T-cell (primary cell): ENCODE data around the gene RFXANK. TPM values are rescaled to one million over a fixed set of nuclear protein-coding genes. Genes with fewer than 3 reads are reported as not detected.
"Not testable (repeated sequence)": the region's sequence is repeated elsewhere in the genome, so short reads cannot be mapped to it uniquely, and the experiment has no call there.

Experiments used
- ATAC-seq, 4 experiments: fragments of 200-7000 bp in 3 of 4; fragments of 150-1000 bp in 1 of 4; cut with Tn5 transposase; replicated peaks in 1 of 4; 1 replicate in 3 of 4; 2 replicates in 1 of 4; pipeline ENCODE4 v1.10.0; 2021; ENCODE audit warnings: moderate library complexity in 3 of 4, mild to moderate bottlenecking in 2 of 4, moderate number of reproducible peaks in 1 of 4
- CTCF ChIA-PET, 2 donors: fragments of 300-600 bp; sonication (Branson Sonifier 250); formaldehyde crosslinking; loops; one replicate each; lab custom pipeline; 2022; ENCODE audit warnings: antibody characterized with exemption in 2 of 2; lab: Charles Lee
- POLR2A ChIA-PET, 2 donors: fragments of 300-600 bp; sonication (Branson Sonifier 250); formaldehyde crosslinking; loops; one replicate each; lab custom pipeline; 2022; ENCODE audit warnings: antibody characterized with exemption in 2 of 2; lab: Charles Lee
- DNase-seq, 35 experiments: peaks; one replicate each; pipeline versions ENCODE4 v3.0.0 to v3.0.0-alpha.2; 2013 to 2023
- H3K27ac ChIP-seq: one replicate; pipeline ENCODE4 v1.5.1; 2013; ENCODE audit warnings: low read length
- H3K27me3 ChIP-seq, 2 experiments: replicated peaks in 1 of 2; 1 replicate in 1 of 2; 2 replicates in 1 of 2; pipeline versions ENCODE4 v1.6.1 to v1.7.0; 2013; ENCODE audit warnings: low read length in 1 of 2, mixed read lengths in 1 of 2; ENCODE audit not compliant: control insufficient read depth in 2 of 2, insufficient read depth in 2 of 2; ENCODE audit errors: extremely low read depth in 1 of 2
- H3K36me3 ChIP-seq, 2 donors: 1 replicate in 1 of 2; 2 replicates in 1 of 2; pipeline versions ENCODE4 v1.6.1 to v1.7.0; 2013; ENCODE audit warnings: low read length in 1 of 2; ENCODE audit not compliant: control insufficient read depth in 2 of 2, insufficient read depth in 1 of 2; ENCODE audit errors: extremely low read depth in 1 of 2
- H3K4me1 ChIP-seq, 2 experiments: 1 replicate in 1 of 2; 2 replicates in 1 of 2; pipeline versions ENCODE4 v1.6.1 to v1.7.0; 2013; ENCODE audit warnings: low read length in 2 of 2, mixed read lengths in 1 of 2; ENCODE audit not compliant: insufficient read depth in 2 of 2, control insufficient read depth in 1 of 2; ENCODE audit errors: extremely low read depth in 1 of 2
- H3K4me3 ChIP-seq, 2 donors: 1 replicate in 1 of 2; 2 replicates in 1 of 2; pipeline versions ENCODE4 v1.5.1 to v1.7.0; 2013; ENCODE audit warnings: mild to moderate bottlenecking in 2 of 2, low read length in 1 of 2, moderate library complexity in 1 of 2; ENCODE audit not compliant: control insufficient read depth in 1 of 2; ENCODE audit errors: extremely low read depth in 1 of 2
- H3K9me3 ChIP-seq: 2 replicates; pipeline ENCODE4 v1.7.0; 2013
- H3K27ac Mint-ChIP-seq, 2 donors: one replicate each; pipeline ENCODE4 v1.8.0; 2020 to 2021; ENCODE audit warnings: mild to moderate bottlenecking in 2 of 2, mixed read lengths in 2 of 2
- H3K27me3 Mint-ChIP-seq, 2 donors: one replicate each; pipeline ENCODE4 v1.8.0; 2021 to 2022; ENCODE audit warnings: mixed read lengths in 2 of 2
- H3K36me3 Mint-ChIP-seq: one replicate; pipeline ENCODE4 v1.8.0; 2021; ENCODE audit warnings: mixed read lengths
- H3K4me1 Mint-ChIP-seq, 3 donors: one replicate each; pipeline ENCODE4 v1.8.0; 2020 to 2022; ENCODE audit warnings: mixed read lengths in 3 of 3, mild to moderate bottlenecking in 1 of 3
- H3K4me3 Mint-ChIP-seq, 3 donors: one replicate each; pipeline ENCODE4 v1.8.0; 2020 to 2022; ENCODE audit warnings: mild to moderate bottlenecking in 3 of 3, mixed read lengths in 3 of 3, moderate library complexity in 3 of 3
- H3K9me3 Mint-ChIP-seq, 3 donors: one replicate each; pipeline ENCODE4 v1.8.0; 2020 to 2022; ENCODE audit warnings: mixed read lengths in 3 of 3
- WGBS: methylation state at CpG from one replicate; pipeline ENCODE4 v1.1.5; 2013; ENCODE audit warnings: missing lambda C conversion rate; ENCODE audit not compliant: insufficient coverage; 5-methylcytosine and 5-hydroxymethylcytosine counted together
- total RNA-seq, 35 experiments: library from RNA in 6 of 35; stranded (reverse) in 6 of 35; fragments of 120-200 nt in 1 of 35; gene quantifications; one replicate each; pipeline versions ENCODE4 v1.2.1 to v1.2.4 and lab custom pipeline; 2013 to 2026

RFXANK gene
- total RNA-seq, 5 donors from 2014 or later (not counting 1 experiment from before 2014, with no cell fraction given) = 63.8 to 92.8 (median 85.4) TPM

- ChIA-PET POLR2A (no interaction called here), CTCF (no interaction called here)
- no peak for DNase-seq
- Mint-ChIP-seq H3K27me3 (peaks cover 42 to 52% of the 10 kb centered on the region in 2 donors), H3K36me3 (no peaks in the 10 kb centered on the region), H3K9me3 (no peaks in the 10 kb centered on the region), H3K27ac (no peak overlapping the region), H3K4me1 (peaks cover 0 to 15% (median 2%) of the 10 kb centered on the region in 3 donors), H3K4me3 (no peak overlapping the region)
- no CpG with 5 or more reads among the region's 4 CpGs for WGBS
- H3K36me3 ChIP-seq = no peaks in the 10 kb centered on the region
- H3K27ac ChIP-seq = no peak overlapping the region
- no peak for ATAC-seq
- no peak overlapping the region for H3K4me3 ChIP-seq
- H3K27me3 ChIP-seq = peaks cover 12 to 72% of the 10 kb centered on the region in 2 experiments
- H3K9me3 ChIP-seq = no peaks in the 10 kb centered on the region
- no peaks in the 10 kb centered on the region for H3K4me1 ChIP-seq
Observed at GRCh38 chr19:19215792-19216191, 23.7 kb downstream of the RFXANK start.

- H3K9me3 ChIP-seq = no peaks in the 10 kb centered on the region
- ATAC-seq (no peak), DNase-seq (no peak)
- Mint-ChIP-seq H3K4me1 (peaks cover 0 to 15% (median 2%) of the 10 kb centered on the region in 3 donors), H3K36me3 (no peaks in the 10 kb centered on the region), H3K9me3 (no peaks in the 10 kb centered on the region), H3K27me3 (peaks cover 37 to 45% of the 10 kb centered on the region in 2 donors), H3K27ac (no peak overlapping the region), H3K4me3 (no peak overlapping the region)
- ChIA-PET POLR2A (no interaction called here), CTCF (no interaction called here)
- no peak overlapping the region for H3K27ac ChIP-seq
- no peaks in the 10 kb centered on the region for H3K4me1 ChIP-seq
- peaks cover 9 to 59% of the 10 kb centered on the region in 2 experiments for H3K27me3 ChIP-seq
- H3K4me3 ChIP-seq = no peak overlapping the region
- no peaks in the 10 kb centered on the region for H3K36me3 ChIP-seq
- 79% methylated on average over 3 of the region's 4 CpGs for WGBS
Observed at GRCh38 chr19:19217099-19217498, 25.0 kb downstream of the RFXANK start.

- Histone ChIP-seq H3K9me3 (no peaks in the 10 kb centered on the region), H3K27me3 (peaks cover 2 to 43% of the 10 kb centered on the region in 2 experiments), H3K27ac (no peak overlapping the region), H3K36me3 (no peaks in the 10 kb centered on the region), H3K4me1 (no peaks in the 10 kb centered on the region), H3K4me3 (no peak overlapping the region)
- WGBS = 86% methylated on average over 19 of the region's 21 CpGs
- Mint-ChIP-seq H3K27ac (no peak overlapping the region), H3K36me3 (no peaks in the 10 kb centered on the region), H3K27me3 (peaks cover 24 to 27% of the 10 kb centered on the region in 2 donors), H3K9me3 (no peaks in the 10 kb centered on the region), H3K4me3 (no peak overlapping the region), H3K4me1 (peaks cover 0 to 8% (median 0%) of the 10 kb centered on the region in 3 donors)
- ChIA-PET CTCF (no interaction called here), POLR2A (no interaction called here)
- no peak for DNase-seq
- no peak for ATAC-seq
Observed at GRCh38 chr19:19218911-19219310, 26.9 kb downstream of the RFXANK start.

- CTCF ChIA-PET = not testable (repeated sequence)
Observed at GRCh38 chr19:19221000-19221399, 28.9 kb downstream of the RFXANK start.

GRCh38 chr19:19223060-19223459 is 31.0 kb downstream of the RFXANK start:
- Histone ChIP-seq H3K27me3 (peaks cover 0 to 50% of the 10 kb centered on the region in 2 experiments), H3K4me1 (peaks cover 0 to 11% of the 10 kb centered on the region in 2 experiments), H3K36me3 (no peaks in the 10 kb centered on the region), H3K4me3 (no peak overlapping the region), H3K27ac (no peak overlapping the region), H3K9me3 (no peaks in the 10 kb centered on the region)
- Mint-ChIP-seq H3K4me3 (no peak overlapping the region), H3K4me1 (peaks cover 5 to 6% (median 6%) of the 10 kb centered on the region in 3 donors), H3K27me3 (peaks cover 3 to 14% of the 10 kb centered on the region in 2 donors), H3K9me3 (no peaks in the 10 kb centered on the region), H3K36me3 (no peaks in the 10 kb centered on the region), H3K27ac (no peak overlapping the region)
- no peak for DNase-seq
- no CpG with 5 or more reads among the region's 5 CpGs for WGBS
- POLR2A ChIA-PET = no interaction called here
- CTCF ChIA-PET = no interaction called here
- ATAC-seq = no peak

More at GRCh38 chr19:19221000-19221399, 28.9 kb downstream of the RFXANK start:
- not testable (repeated sequence) for ATAC-seq, H3K4me3 ChIP-seq, H3K36me3 Mint-ChIP-seq, DNase-seq, H3K36me3 ChIP-seq, H3K4me1 Mint-ChIP-seq, H3K9me3 ChIP-seq, H3K4me3 Mint-ChIP-seq, H3K9me3 Mint-ChIP-seq, H3K27ac ChIP-seq, H3K27ac Mint-ChIP-seq
- WGBS = 60% methylated on average over 3 of the region's 8 CpGs
- POLR2A ChIA-PET = interaction anchor here in 1 of 2 donors (0.6 kb wide), 1 partner anchor 643 kb away, joined by 3 read pairs; no protein-coding TSS in a partner anchor
- H3K27me3 Mint-ChIP-seq = peaks cover 13 to 16% of the 10 kb centered on the region in 2 donors
- Histone ChIP-seq H3K4me1 (peaks cover 0 to 11% of the 10 kb centered on the region in 2 experiments), H3K27me3 (peaks cover 0 to 42% of the 10 kb centered on the region in 2 experiments)

- no peaks in the 10 kb centered on the region for H3K9me3 Mint-ChIP-seq
- no CpG with 5 or more reads among the region's 6 CpGs for WGBS
- POLR2A ChIA-PET = no interaction called here
Observed at GRCh38 chr19:19223636-19224035, 31.6 kb downstream of the RFXANK start.

More at GRCh38 chr19:19223636-19224035, 31.6 kb downstream of the RFXANK start:
- H3K27me3 ChIP-seq = peaks cover 0 to 52% of the 10 kb centered on the region in 2 experiments
- no peak overlapping the region for H3K4me3 ChIP-seq
- CTCF ChIA-PET = no interaction called here
- Mint-ChIP-seq H3K4me3 (peak overlapping the region in 2 of 3 donors; percentile 54 to 79), H3K36me3 (no peaks in the 10 kb centered on the region), H3K27me3 (peaks cover 8 to 19% of the 10 kb centered on the region in 2 donors), H3K4me1 (peaks cover 5 to 6% (median 6%) of the 10 kb centered on the region in 3 donors), H3K27ac (no peak overlapping the region)
- no peaks in the 10 kb centered on the region for H3K36me3 ChIP-seq
- ATAC-seq (no peak), DNase-seq (no peak)
- no peak overlapping the region for H3K27ac ChIP-seq
- H3K4me1 ChIP-seq = peaks cover 0 to 11% of the 10 kb centered on the region in 2 experiments
- no peaks in the 10 kb centered on the region for H3K9me3 ChIP-seq
